Neural progenitor cell (in vitro differentiated cells): Measurements from ENCODE around the gene EIF2B2.

ENCODE experiments used
- CTCF ChIP-seq: fragments of 200-600 bp; sonication (generic); IDR thresholded peaks from 2 replicates; pipeline ENCODE4 v1.5.1; 2017; ENCODE audit warnings: antibody characterized with exemption, mild to moderate bottlenecking
- EZH2phosphoT487 ChIP-seq: fragments of 200-600 bp; sonication (generic); IDR thresholded peaks from 2 replicates; pipeline ENCODE4 v1.6.1; 2017; ENCODE audit warnings: antibody characterized with exemption

- TF ChIP-seq CTCF, result no peak
- TF ChIP-seq EZH2phosphoT487, result no peak
These were observed 43.0 kb upstream of the EIF2B2 start for GRCh38 chr14:74959596-74960180.
